NCI-H82 (cell line): Measurements from ENCODE around the gene AP4E1.
"Not testable (repeated sequence)": the region's sequence is repeated elsewhere in the genome, so short reads cannot be mapped to it uniquely, and the experiment has no call there.

Experiments used
- DNase-seq: peaks from one replicate; lab custom pipeline; 2025; lab: John Stamatoyannopoulos, UW

Gene AP4E1

DNA sequence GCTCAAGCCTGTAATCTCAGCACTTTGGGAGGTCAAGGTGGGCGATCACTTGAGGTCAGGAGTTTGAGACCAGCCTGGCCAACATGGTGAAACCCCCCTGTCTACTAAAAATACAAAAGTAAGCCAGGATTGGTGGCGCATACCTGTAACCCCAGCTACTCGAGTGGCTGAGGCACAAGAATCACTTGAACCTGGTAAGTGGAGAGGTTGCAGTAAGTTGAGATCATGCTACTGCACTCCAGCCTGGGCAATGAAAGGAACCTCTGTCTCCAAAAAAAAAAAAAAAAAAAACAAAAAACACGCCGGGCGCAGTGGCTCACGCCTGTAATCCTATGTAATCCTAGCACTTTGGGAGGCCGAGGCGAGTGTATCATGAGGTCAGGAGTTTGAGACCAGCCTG lies 18.9 kb upstream of the AP4E1 start:
- no peak for DNase-seq

DNA sequence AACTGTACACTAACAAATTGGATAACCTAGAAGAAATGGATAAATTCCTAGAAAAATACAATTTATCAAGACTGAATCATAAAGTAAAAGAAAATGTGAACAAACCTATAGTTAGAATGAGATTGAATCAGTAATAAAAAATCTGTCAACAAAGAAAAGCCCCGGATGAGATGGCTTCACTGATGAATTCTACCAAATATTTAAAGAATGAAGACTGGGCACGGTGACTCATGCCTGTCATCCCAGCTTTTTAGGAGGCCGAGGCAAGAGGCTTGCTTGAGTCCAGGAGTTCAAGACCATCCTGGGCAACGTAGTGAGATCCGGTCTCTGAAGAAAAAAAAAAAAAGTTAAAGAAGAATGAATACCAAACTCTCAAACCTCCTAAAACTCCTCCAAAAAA lies 17.7 kb upstream of the AP4E1 start:
- DNase-seq, result no peak

DNA sequence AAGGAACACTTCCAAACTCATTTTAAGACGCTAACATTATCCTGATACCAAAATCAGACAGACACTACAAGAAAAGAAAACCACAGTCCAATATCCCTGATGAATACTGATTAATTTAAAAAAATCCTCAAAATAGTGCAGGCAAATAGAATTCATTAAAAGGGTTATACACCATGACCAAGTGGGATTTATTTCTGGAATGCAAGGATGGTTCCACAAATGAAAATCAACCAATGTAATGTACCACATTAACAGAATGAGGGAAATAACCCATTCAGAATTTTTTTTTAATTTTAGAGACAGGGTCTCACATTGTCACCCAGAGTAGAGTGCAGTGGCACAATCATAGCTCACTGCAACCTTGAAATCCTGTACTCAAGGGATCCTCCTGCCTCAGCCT lies 17.3 kb upstream of the AP4E1 start:
- DNase-seq, result no peak

DNA sequence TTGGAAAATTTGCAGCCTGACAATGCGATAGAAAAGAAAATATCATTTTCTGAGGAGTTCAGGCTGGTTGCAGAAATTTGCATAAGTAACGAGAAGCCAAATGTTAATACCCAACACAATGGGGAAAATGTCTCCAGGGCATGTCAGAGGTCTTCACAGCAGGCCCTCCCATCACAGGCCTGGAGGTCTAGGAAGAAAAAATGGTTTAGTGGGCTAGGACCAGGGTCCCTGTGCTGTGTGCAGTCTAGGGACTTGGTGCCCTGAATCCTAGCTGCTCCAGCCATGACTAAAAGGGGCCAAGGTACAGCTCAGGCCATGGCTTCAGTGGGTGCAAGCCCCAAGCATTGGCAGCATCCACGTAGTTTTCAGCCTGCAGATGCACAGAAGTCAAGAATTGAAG lies 14.5 kb upstream of the AP4E1 start:
- DNase-seq, result no peak

DNA sequence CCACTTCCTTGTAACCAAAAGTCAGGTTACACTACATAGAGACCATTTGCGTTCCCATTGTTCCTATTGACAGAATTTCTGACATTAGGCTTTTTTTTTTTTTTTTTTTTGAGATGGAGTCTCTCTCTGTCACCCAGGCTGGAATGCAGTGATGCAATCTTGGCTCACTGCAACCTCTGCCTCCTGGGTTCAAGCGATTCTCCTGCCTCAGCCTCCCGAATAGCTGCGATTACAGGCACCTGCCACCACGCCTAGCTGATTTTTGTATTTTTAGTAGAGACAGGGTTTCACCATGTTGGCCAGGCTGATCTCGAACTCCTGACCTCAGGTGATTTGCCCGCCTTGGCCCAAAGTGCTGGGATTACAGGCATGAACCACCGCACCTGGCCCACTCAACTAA lies 7.1 kb upstream of the AP4E1 start:
- not testable (repeated sequence) for DNase-seq

DNA sequence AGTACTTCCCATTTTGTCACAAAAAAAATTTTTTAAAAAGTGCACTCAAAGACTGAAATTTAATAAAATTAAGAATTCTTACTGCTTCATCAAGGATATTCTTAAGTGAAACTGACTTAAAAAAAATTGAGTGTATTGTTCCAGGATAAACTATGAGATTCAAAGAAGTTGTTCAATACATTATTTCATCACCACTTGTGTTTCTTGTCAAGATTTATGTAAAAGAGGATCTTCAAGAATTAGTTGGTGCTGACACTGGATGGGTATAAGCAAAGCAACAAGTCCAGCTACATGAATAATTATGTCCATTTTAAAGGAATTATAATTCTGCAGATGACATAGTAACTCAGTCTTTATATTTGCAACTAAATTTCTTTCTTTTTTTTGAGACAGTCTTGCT lies 4.3 kb upstream of the AP4E1 start:
- no peak for DNase-seq

DNA sequence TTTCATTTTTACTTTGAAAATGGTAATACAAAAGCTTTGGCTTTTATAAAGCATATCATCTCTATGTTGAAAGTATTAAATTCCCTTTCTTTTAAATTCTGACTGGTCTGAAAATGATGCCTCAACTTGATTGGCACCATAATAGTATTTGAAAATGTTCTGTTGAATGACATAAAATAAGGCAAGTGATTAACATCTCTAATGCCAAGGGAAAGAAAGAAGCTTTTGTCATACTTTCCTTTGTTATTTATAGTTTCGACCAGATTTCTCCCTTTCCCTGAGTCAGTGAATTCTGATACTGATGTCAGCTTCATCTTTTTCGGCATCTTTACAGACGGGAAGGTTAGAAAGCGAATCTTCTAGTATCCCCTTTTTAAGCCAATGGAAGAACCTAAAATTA lies 3.4 kb upstream of the AP4E1 start:
- no peak for DNase-seq

DNA sequence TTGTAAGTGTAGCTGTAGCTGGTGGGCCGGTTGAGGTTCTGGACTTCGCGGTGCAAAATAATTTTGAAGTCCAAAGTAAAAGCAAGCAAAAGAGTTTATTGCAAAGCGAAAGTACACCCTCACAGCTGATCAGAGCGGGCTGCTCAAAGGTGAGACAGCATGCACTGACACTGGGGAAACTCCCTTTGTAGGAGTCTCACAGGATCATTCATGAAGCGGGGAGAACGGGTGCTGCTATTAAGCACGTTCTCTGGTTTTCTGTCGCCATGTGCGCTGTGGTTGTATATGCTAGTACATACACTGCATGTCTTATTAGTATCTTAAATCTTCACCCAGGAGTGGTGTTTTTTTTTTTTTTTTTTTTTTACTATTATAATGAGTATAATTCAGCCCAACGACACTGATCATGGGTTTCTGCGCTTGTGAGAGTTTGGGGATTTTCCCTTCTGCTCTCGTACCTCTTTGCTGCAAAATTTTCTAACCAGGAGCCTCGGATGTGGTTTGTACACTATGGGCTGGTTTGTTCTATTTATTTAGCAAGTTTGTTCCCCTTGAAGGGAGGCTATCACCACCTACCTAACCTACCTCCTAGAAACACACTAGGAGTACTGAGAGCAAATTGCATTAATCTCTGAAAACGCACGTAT lies 1.4 kb upstream of the AP4E1 start:
- peak; percentile 19 for DNase-seq

DNA sequence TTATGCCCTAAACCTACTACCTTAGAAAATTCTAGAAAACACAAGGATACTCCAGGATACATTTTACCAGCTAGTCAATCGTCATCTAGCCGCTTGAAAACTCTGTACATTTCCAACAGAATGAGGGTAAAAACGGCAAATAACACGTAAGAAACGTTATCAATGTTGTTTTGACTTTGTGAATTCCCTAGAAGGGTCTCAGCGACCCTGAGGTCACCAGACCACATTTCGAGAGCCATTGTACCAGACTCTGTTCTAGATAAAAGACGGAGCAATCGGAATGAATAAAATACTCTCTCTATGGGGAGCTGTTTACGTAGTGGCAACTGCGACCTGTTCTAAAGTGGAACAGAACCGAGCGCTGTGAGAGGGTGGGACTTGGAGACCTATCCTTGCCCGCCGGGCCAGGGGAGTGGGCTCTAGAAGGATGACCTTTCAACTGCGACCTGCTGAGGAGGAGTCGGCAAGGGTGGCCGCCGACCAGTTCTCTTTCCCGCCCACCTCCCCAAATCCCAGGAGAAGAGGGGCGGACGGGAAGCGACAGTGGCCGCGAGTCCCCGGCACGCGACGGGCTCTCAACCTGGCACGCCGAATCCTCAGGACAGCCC lies 778 bp upstream of the AP4E1 start:
- peak; percentile 60 for DNase-seq

DNA sequence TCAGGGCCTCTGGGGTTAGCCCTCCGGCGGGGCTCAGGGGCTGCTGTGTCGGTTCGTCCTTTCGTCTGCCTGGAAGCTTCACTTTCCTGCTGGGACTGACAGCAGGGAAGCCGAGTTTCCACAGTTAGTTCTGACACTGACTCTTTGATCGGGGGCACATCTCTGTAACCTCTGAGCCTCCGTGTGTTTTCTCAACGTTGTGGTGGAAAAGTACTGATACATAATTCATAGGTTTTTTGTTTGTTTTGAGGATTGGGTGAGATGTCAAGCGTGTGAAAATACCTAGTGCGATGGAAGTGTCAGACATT lies 481 bp downstream of the AP4E1 start:
- no peak for DNase-seq

DNA sequence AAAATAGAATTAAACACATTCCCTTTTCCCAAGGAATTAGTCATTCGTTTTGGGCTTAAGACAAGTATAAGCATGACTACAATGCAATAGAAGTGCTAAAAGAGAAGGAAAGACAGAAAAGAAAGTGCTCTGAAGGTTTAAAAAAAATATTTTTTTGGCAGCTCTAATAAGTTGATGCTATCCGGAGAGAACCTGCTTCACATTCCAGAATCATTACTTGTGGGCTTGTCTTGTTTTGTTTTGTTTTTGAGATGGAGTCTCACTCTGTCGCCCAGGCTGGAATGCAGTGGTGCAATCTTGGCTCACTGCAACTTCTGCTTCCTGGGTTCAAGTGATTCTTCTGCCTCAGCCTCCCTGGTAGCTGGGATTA lies 1.9 kb downstream of the AP4E1 start:
- not testable (repeated sequence) for DNase-seq

DNA sequence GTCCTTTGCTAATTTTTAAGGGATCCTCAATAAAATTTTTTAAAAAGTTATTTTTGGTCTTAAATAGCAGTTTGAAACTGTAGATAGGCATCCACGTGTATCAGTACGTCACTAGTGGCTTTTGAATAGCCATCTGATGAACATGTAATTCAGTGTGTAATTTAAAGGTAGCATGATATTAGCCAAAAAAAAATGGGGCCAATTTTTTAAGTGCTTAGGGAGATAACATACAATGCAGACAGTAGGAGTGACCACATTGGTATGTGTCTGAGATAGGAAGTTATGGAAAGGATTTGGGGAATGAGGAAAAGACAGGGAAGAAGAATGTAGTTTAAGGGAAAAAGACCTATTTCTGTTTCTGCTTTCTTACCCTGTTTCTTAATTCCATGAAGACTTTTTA lies 2.5 kb downstream of the AP4E1 start:
- no peak for DNase-seq

DNA sequence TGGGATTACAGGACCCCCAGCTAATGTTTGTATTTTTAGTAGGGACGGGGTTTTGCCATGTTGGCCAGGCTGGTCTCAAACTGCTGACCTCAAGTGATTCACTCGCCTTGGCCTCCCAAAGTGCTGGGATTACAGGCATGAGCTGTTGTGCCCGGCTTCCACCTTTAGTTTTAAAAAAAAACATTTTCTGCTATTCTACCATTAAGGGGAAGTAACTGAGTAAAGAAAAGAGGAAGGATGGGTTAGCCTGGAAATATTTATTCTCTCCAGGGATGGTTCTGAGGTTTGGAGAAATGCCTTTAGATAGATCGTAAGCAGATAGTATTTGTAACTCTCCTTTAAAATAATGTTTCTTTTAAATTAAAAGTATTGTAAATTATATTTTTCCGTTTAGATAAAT lies 3.1 kb downstream of the AP4E1 start:
- no peak for DNase-seq

DNA sequence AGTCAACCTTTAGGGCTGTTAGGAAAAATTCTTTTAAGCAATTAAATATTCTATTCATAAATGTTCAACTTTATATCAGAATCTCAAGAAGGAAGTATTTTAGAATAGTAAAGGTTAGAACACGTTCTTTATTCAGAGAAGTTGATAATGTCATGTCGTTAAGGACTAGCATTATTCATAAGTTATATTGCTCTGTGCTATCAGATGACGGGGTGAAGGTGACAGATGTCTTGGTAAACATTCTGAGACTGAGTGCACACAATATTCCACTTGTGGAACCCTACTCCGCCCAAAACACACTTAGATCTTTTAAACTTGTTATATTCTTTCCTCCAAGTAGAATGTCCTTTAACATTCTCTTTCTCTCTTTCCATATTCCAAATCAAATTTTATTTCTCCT lies 7.9 kb downstream of the AP4E1 start:
- DNase-seq, result no peak

DNA sequence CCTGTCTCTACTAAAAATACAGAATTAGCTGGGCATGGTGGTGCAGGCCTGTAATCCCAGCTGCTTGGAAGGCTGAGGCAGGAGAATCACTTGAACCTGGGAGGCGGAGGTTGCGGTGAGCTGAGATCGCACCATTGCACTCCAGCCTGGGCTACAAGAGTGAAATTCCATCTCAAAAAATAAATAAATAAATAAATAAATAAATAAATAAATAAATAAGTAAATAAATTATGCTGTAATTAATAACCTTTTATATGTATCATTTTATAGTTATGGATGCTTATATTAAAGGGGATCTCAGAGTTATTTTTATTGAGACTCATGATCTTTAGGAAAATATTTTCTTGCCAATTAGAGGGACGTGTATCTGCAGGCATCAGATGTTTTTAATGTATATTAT lies 10.9 kb downstream of the AP4E1 start:
- not testable (repeated sequence) for DNase-seq

DNA sequence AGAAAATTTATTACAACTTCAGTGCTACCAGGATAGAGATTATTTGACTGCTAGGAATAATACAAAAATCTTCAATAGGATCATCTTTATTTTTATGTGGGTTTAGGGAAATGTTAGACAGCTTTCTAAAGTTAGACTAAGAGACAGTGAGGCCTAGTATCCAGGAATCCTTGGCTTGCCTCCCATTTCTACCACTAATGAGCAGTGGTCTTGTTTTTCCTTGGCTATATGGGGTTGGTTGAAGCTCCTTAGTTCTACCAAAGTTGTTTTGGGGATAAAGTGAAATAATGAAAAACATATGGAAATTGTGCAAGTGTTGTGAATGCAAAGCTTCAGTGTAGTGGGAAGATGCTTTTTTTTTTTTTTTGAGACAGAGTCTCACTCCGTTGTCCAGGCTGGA lies 16.8 kb downstream of the AP4E1 start:
- no peak for DNase-seq

DNA sequence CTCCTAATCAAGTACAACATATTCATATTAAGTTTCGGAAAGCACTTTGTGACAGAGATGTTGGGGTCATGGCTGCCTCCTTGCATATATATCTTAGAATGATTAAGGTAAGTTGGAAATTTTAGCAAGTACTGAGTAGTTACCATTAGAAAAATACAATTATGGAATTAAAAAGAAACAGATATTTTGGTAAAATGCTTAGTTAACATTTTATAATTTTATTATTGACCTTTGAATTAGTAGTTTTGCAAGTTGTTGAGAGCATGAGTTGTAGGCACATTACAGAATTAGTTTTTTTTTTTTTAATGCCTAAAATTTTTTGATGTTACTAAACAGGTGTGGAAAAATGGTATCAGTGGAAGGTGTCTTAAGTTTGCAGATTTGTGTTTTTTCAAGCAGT lies 20.6 kb downstream of the AP4E1 start:
- no peak for DNase-seq

DNA sequence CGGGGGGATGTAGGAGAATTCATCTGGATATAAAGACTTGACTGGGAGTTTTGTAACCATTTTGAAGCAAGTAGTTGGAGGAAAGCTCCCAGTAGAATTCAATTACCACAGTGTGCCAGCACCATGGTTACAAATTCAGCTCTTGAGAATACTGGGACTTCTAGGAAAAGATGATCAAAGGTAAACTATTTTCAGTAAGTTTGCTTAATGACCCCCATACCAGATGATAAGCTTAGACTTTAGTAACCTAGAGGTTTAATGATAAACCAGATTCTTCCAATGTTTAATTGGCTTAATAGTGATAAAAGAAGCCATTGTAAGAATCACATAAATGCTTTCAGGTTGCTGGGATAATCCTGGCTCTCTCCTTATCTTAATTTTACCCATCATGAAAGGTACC lies 22.3 kb downstream of the AP4E1 start:
- DNase-seq, result no peak

DNA sequence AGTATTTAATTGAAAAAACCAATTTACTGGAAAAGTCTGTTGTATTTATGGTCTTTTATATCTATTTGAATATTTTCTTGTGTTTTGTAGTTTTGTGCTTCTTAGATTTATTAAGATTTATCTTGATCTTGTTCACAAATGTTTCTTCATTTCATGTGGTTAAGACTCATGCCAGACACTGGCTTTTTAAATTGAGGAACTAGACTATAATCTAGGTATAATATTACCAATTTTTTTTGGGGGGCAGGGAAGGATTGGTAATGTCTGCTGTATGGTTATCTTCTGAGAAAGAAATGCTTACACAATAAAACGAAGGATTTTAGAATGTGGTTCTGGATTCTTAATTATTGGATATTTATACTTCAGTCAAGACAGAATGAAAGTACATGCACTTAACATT lies 24.9 kb downstream of the AP4E1 start:
- DNase-seq, result no peak

DNA sequence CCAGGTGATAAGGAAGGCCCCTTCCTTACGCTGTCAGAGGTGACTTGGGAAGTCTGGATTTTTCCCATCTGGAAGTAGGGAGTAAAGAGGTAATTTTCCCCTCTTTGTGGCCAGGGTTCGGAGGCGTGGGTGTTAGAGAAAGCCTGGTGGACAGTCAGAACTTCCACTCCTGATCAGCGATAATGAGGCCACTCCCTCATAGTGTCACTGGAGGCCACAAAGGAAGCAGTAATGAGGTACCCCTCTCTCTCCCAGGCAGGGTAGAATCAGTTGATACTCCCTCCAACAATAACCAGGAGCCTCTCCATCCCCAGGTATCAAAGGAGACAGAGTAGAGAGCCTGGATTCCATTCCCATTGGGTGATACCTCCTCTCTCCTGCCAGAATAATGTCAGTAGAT lies 30.0 kb downstream of the AP4E1 start:
- DNase-seq, result no peak

DNA sequence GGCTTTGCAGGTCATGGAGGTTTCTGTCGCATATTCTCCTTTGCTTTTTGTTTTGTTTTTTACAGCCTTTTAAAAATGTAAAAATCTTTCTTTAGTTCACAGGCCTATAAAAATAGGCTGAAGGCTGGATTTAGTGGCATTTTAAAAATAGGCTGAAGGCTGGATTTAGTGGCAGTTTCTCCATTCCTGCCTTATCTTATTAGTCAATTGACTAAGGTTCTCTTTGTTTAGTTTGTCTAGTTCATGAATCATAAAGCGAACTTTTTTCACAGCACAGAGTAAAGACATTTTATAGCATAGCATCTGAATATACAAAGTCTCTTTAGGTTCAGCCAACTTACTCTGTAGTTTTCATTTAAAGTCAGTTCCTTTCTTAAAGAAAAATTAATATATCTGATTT lies 31.4 kb downstream of the AP4E1 start:
- no peak for DNase-seq

DNA sequence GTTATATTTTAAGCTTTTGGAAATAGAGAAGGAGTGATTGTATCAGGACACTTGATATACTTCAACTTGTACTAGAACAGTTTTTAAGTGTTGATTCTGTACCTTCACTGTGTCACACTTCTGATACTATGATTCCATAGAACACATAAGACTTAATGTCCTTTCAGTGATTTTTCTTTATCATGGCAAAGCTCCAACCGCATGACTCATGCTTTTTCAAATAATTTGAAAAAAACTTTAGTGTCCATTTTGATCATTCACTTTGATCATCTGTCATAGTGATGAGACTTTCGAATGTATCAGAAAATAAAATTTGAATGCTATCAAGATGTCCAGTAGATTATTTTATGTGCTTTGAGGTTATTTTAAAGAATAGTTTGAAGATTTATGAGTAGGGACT lies 32.0 kb downstream of the AP4E1 start:
- no peak for DNase-seq

DNA sequence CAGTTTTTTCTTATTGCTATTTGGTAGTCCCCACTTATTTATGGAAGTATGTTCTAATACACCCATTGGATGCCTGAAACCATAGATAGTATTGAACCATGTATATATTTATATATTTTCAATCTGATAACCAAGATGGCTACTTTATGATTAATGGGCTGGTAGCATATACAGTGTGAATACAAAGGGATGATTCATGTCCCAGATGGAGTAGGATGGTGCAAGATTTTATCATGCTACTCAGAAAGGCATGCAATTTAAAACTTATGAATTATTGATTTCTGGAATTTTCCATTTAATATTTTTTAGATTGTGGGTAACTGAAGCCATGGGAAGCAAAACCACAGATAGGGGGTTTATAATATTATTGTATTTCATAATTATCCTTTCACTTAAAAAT lies 35.2 kb downstream of the AP4E1 start:
- no peak for DNase-seq

DNA sequence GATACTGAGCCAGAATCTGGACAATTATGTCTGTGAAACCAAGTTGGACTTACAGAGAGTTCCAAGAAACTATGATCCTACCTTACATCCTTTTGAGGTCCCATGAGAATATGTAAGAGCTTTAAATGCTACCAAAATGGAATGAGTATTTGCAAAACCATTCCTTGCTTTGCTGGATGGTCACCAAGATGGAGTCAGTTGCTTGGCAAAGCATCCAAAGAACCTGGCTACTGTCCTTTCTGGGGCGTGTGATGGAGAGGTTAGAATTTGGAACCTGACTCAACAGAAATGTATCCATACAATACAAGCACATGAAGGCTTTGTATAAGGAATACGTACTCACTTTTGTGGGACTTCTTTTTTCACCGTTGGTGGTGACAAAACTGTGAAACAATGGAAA lies 36.2 kb downstream of the AP4E1 start:
- no peak for DNase-seq

DNA sequence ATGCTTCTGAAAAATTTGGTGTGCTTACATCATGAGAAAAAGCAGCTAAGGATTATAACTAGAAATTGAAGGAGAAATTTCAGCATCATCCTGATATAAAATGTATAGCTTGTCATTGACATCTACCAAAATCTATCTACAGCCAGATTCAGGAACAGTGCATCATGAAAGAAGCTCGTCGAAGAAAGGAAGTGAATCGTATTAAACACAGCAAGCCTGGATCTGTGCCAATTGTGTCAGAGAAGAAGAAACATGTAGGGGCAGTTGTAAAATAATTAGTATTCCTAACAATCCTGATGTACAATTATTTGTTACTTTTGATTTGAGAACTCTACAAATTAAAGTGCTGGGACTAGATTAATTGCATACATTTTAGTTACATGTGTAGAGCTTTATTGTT lies 37.2 kb downstream of the AP4E1 start:
- no peak for DNase-seq
